SK-N-MC (cell line): ENCODE measurements around the gene MPHOSPH8.

Source experiments
- EZH2 ChIP-seq: fragments of 200-600 bp; sonication (generic); IDR thresholded peaks from one replicate; pipeline ENCODE4 v1.6.1; 2017; ENCODE audit warnings: antibody characterized with exemption
- FOXP2 ChIP-seq: optimal IDR thresholded peaks from 2 replicates; pipeline ENCODE3; 2011; ENCODE audit warnings: mild to moderate bottlenecking, moderate library complexity; ENCODE audit not compliant: insufficient read depth; ENCODE audit errors: extremely low read length, control extremely low read depth
- POLR2AphosphoS5 ChIP-seq: IDR thresholded peaks from 2 replicates; pipeline ENCODE4 v1.6.1; 2012; ENCODE audit warnings: mild to moderate bottlenecking, low read depth, low read length, borderline replicate concordance

GRCh38 chr13:19646063-19646462, 12.6 kb downstream of the MPHOSPH8 start:
- TF ChIP-seq POLR2AphosphoS5 (no peak), EZH2 (no peak), FOXP2 (no peak)
